Hippocampal formation (tissue), 2 donors: ENCODE results near the gene CCDC127.
"Not testable (repeated sequence)": the region's sequence is repeated elsewhere in the genome, so short reads cannot be mapped to it uniquely, and the experiment has no call there.

Experiments
- DNase-seq, 2 donors: peaks; one replicate each; lab custom pipeline; 2025; lab: John Stamatoyannopoulos, UW

CCDC127 gene

GRCh38 chr5:217494-218456, at the start of gene CCDC127, which contains the start of gene SDHA:
Gene CCDC127, minus strand, starts transcription at chr5:218153. Its CDS starts 1,304 bp downstream, at chr5:216849.
Gene SDHA, plus strand, starts transcription at chr5:218320. Its CDS starts 36 bp downstream, at chr5:218356.
- DNase-seq, result peak; percentile 81 to 90

GRCh38 chr5:267716-268115, 49.8 kb upstream of the CCDC127 start:
- DNase-seq, result no peak

- DNase-seq, result not testable (repeated sequence)
These were observed 48.5 kb upstream of the CCDC127 start for GRCh38 chr5:266311-267026.

- DNase-seq, result no peak
These were observed 46.4 kb upstream of the CCDC127 start for GRCh38 chr5:264338-264737.

- not testable (repeated sequence) for DNase-seq
These were observed 45.5 kb upstream of the CCDC127 start for GRCh38 chr5:263275-263974.

- DNase-seq, result no peak
These were observed 39.2 kb upstream of the CCDC127 start for GRCh38 chr5:257148-257547.

GRCh38 chr5:256347-256746, 38.4 kb upstream of the CCDC127 start:
- DNase-seq, result not testable (repeated sequence)

GRCh38 chr5:255116-255515, 37.2 kb upstream of the CCDC127 start:
- not testable (repeated sequence) for DNase-seq

GRCh38 chr5:254322-254721, 36.4 kb upstream of the CCDC127 start:
- not testable (repeated sequence) for DNase-seq

- DNase-seq, result no peak
These were observed 34.6 kb upstream of the CCDC127 start for GRCh38 chr5:252546-252945.

- DNase-seq, result not testable (repeated sequence)
These were observed 34.0 kb upstream of the CCDC127 start for GRCh38 chr5:251975-252374.

- DNase-seq, result not testable (repeated sequence)
These were observed 33.6 kb upstream of the CCDC127 start for GRCh38 chr5:251538-251937.

GRCh38 chr5:251016-251415, 33.1 kb upstream of the CCDC127 start:
- not testable (repeated sequence) for DNase-seq

GRCh38 chr5:250396-250795, 32.4 kb upstream of the CCDC127 start:
- DNase-seq, result not testable (repeated sequence)

GRCh38 chr5:245717-246116, 27.8 kb upstream of the CCDC127 start:
- not testable (repeated sequence) for DNase-seq

- DNase-seq, result not testable (repeated sequence)
These were observed 25.9 kb upstream of the CCDC127 start for GRCh38 chr5:243683-244367.

- not testable (repeated sequence) for DNase-seq
These were observed 23.2 kb upstream of the CCDC127 start for GRCh38 chr5:241045-241669.

- not testable (repeated sequence) for DNase-seq
These were observed 22.6 kb upstream of the CCDC127 start for GRCh38 chr5:240550-240949.

- not testable (repeated sequence) for DNase-seq
These were observed 20.0 kb upstream of the CCDC127 start for GRCh38 chr5:237931-238330.

- not testable (repeated sequence) for DNase-seq
These were observed 17.6 kb upstream of the CCDC127 start for GRCh38 chr5:235527-235926.

- DNase-seq, result no peak
These were observed 16.5 kb upstream of the CCDC127 start for GRCh38 chr5:234450-234849.
